K562 (cell line): ENCODE measurements around the gene CD52. TPM values are rescaled to one million over a fixed set of nuclear protein-coding genes. Genes with fewer than 3 reads are reported as not detected.

Source experiments
- ATAC-seq: fragments of 200-7000 bp; cut with Tn5 transposase; 3 replicates; pipeline ENCODE4 v1.9.1; 2020; ENCODE audit warnings: moderate library complexity
- BruUV-seq: library from RNA; stranded (reverse); fragments of 400-500 nt; replicated peaks from 2 replicates; lab custom pipeline; 2021; lab: Mats Ljungman, UMichigan
- CTCF ChIA-PET: fragments of 300-600 bp; formaldehyde crosslinking; extraction: SDS; loops from one replicate; lab custom pipeline; 2021; ENCODE audit warnings: low intra/inter-chr PET ratio; lab: Yijun Ruan, JAX
- POLR2A ChIA-PET: fragments of 300-600, 350-650 bp; sonication (Branson Sonifier 250); formaldehyde crosslinking; extraction: SDS; loops from one replicate; lab custom pipeline; 2021; ENCODE audit warnings: antibody characterized with exemption, inconsistent platforms; lab: Yijun Ruan, JAX
- DNase-seq, 4 experiments: peaks; one replicate each; pipeline versions ENCODE4 v3.0.0 to v3.0.0-alpha.2; 2011 to 2018; ENCODE audit warnings: low spot score in 3 of 4, mixed read lengths in 3 of 4; ENCODE audit errors: extremely low read depth in 1 of 4
- FAIRE-seq: peaks from 2 replicates; lab custom pipeline; 2011; peaks lifted over from hg19 to GRCh38; lab: Jason Lieb, UNC
- H2AFZ ChIP-seq: 2 replicates; pipeline ENCODE4 v1.6.0; 2011; ENCODE audit warnings: low read depth, low read length, control low read depth, inconsistent platforms
- H3K27ac ChIP-seq: fragments of 200-600 bp; 3 replicates; pipeline ENCODE4 v1.8.0; 2011; ENCODE audit warnings: low read depth, mild to moderate bottlenecking, control low read depth, inconsistent platforms, low read length, moderate library complexity, mixed read lengths; ENCODE audit errors: extremely low read depth
- H3K27me3 ChIP-seq, 2 experiments: fragments of 300-600 bp in 1 of 2; 2 replicates in 1 of 2; 3 replicates in 1 of 2; pipeline versions ENCODE4 v1.6.0 to v1.8.0; 2011; ENCODE audit warnings: inconsistent platforms in 2 of 2, low read length in 2 of 2, mild to moderate bottlenecking in 1 of 2, mixed read lengths in 1 of 2, moderate library complexity in 1 of 2; ENCODE audit not compliant: control insufficient read depth in 2 of 2, insufficient read depth in 2 of 2
- H3K36me3 ChIP-seq: fragments of 300-600 bp; 3 replicates; pipeline ENCODE4 v1.8.0; 2011; ENCODE audit warnings: mild to moderate bottlenecking, low read length, inconsistent platforms; ENCODE audit not compliant: control insufficient read depth, insufficient read depth
- H3K4me1 ChIP-seq, 2 experiments: fragments of 200-600 bp in 1 of 2; replicated peaks in 1 of 2; 2 replicates in 1 of 2; 3 replicates in 1 of 2; pipeline versions ENCODE4 v1.5.1 to v1.8.0; 2011; ENCODE audit warnings: inconsistent platforms in 2 of 2, low read length in 2 of 2, mild to moderate bottlenecking in 1 of 2, mixed read lengths in 1 of 2, moderate library complexity in 1 of 2; ENCODE audit not compliant: control insufficient read depth in 2 of 2, insufficient read depth in 2 of 2
- H3K4me2 ChIP-seq: 2 replicates; pipeline ENCODE4 v1.6.1; 2011; ENCODE audit warnings: low read length, control low read depth, inconsistent platforms, mixed read lengths; ENCODE audit not compliant: insufficient read depth
- H3K4me3 ChIP-seq: fragments of 200-600 bp; sonication (generic), shearing (Covaris generic); 2 replicates; pipeline ENCODE4 v1.5.1; 2016; ENCODE audit warnings: control low read depth, inconsistent platforms
- H3K79me2 ChIP-seq: fragments of 200-600 bp; 3 replicates; pipeline ENCODE4 v1.8.0; 2011; ENCODE audit warnings: low read length, inconsistent platforms; ENCODE audit not compliant: control insufficient read depth, insufficient read depth
- H3K9ac ChIP-seq, 2 experiments: 2 replicates each; pipeline versions ENCODE4 v1.6.0 to v1.6.1; 2011; ENCODE audit warnings: low read depth in 2 of 2, low read length in 2 of 2, control low read depth in 1 of 2, inconsistent platforms in 1 of 2, mild to moderate bottlenecking in 1 of 2, mixed read lengths in 1 of 2; ENCODE audit not compliant: insufficient read depth in 1 of 2
- H3K9me1 ChIP-seq: one replicate; pipeline ENCODE4 v1.6.0; 2011; ENCODE audit warnings: inconsistent platforms, mild to moderate bottlenecking, low read length, moderate library complexity; ENCODE audit not compliant: control insufficient read depth, insufficient read depth
- H3K9me3 ChIP-seq: replicated peaks from 2 replicates; pipeline ENCODE4 v1.5.1; 2011; ENCODE audit warnings: low read depth, low read length, inconsistent platforms; ENCODE audit not compliant: control insufficient read depth, insufficient read depth
- H4K20me1 ChIP-seq: replicated peaks from 2 replicates; pipeline ENCODE4 v1.6.1; 2011; ENCODE audit warnings: low read length, inconsistent platforms, mixed read lengths; ENCODE audit not compliant: control insufficient read depth, insufficient read depth
- ASH1L ChIP-seq: fragments of 450-650 bp; IDR thresholded peaks from 2 replicates; pipeline ENCODE4 v1.6.1; 2018; ENCODE audit warnings: borderline replicate concordance, mild to moderate bottlenecking, low read depth; ENCODE audit not compliant: partially characterized antibody
- EGR1 ChIP-seq: fragments of 450-650 bp; conservative IDR thresholded peaks from 2 replicates; pipeline ENCODE4 v1.6.1; 2017; ENCODE audit warnings: mild to moderate bottlenecking
- GABPB2 ChIP-seq: fragments of 250-450 bp; sonication (Bioruptor Pico); conservative IDR thresholded peaks from 2 replicates; pipeline ENCODE4 v1.5.1; 2021; ENCODE audit warnings: mild to moderate bottlenecking
- NFIC ChIP-seq: fragments of 450-650 bp; IDR thresholded peaks from 2 replicates; pipeline ENCODE4 v1.6.1; 2017; ENCODE audit warnings: mild to moderate bottlenecking, inconsistent platforms
- POLR2A ChIP-seq: fragments of 450-650 bp; conservative IDR thresholded peaks from 2 replicates; pipeline ENCODE4 v1.6.1; 2016
- SRF ChIP-seq, 2 experiments: fragments of 250-450, 450-650 bp in 1 of 2; sonication (Bioruptor Pico) in 1 of 2; sonication (generic) in 1 of 2; formaldehyde crosslinking; IDR thresholded peaks; 2 replicates each; pipeline versions ENCODE4 v1.5.0 to v1.5.1; 2020 to 2022; ENCODE audit warnings: mild to moderate bottlenecking in 1 of 2, missing genetic modification reagents in 1 of 2
- SUPT5H ChIP-seq: fragments of 450-650 bp; IDR thresholded peaks from 2 replicates; pipeline ENCODE4 v1.6.1; 2016
- WGBS: fragments of 100-300 bp; shearing (Covaris generic); methylation state at CpG from one replicate; pipeline ENCODE4 v1.1.6; 2016; ENCODE audit warnings: low coverage, mixed read lengths; ENCODE audit not compliant: insufficient coverage; ENCODE audit errors: missing lambda C conversion rate; 5-methylcytosine and 5-hydroxymethylcytosine counted together
- in situ Hi-C: fragments of 300-500 bp; cut with MboI; formaldehyde crosslinking; loops from 4 replicates; pipeline ENCODE4 v1.15.0; 2018; ENCODE audit warnings: inconsistent platforms, mixed read lengths
- intact Hi-C: fragments of 100-400 bp; cut with micrococcal nuclease; formaldehyde crosslinking; loops from 2 replicates; pipeline ENCODE4 v1.14.2; 2022
- polyA plus RNA-seq, 8 experiments: library from polyadenylated mRNA; depleted of rRNA in 4 of 8; stranded (reverse) in 5 of 8; unstranded in 3 of 8; fragments of >200 nt; fragmentation: Nextera tagmentation in 2 of 8; fragmentation: Illumina TruSeq in 1 of 8; extraction: Ambion mirVana in 2 of 8; extraction: Trizol in 1 of 8; gene quantifications; 2 replicates each; pipeline versions ENCODE4 v1.2.1 to v1.2.3, GENCODE V29; 2011 to 2014; ENCODE audit warnings: inconsistent platforms in 1 of 8, missing spikeins in 1 of 8
- total RNA-seq, 7 experiments: library from RNA; depleted of rRNA in 6 of 7; stranded (reverse); fragments of >200 nt in 6 of 7; fragmentation: Illumina TruSeq in 2 of 7; extraction: Trizol in 2 of 7; gene quantifications; 2 replicates each; pipeline versions ENCODE4 v1.2.1 to v1.2.3, GENCODE V29; 2011 to 2021; ENCODE audit warnings: low replicate concordance in 1 of 7
- TF ChIP-seq, protein P1 (sequence below): fragments of 450-650 bp; formaldehyde crosslinking; conservative IDR thresholded peaks from 2 replicates; pipeline ENCODE4 v1.4.0; 2022; ENCODE audit warnings: mild to moderate bottlenecking, missing genetic modification characterization

CD52 gene
- total and polyA plus RNA-seq, 9 of the 15 experiments (the other 6 are each of a cell fraction or from before 2014, with no cell fraction given): 34.9 to 488 (median 173) TPM

DNA sequence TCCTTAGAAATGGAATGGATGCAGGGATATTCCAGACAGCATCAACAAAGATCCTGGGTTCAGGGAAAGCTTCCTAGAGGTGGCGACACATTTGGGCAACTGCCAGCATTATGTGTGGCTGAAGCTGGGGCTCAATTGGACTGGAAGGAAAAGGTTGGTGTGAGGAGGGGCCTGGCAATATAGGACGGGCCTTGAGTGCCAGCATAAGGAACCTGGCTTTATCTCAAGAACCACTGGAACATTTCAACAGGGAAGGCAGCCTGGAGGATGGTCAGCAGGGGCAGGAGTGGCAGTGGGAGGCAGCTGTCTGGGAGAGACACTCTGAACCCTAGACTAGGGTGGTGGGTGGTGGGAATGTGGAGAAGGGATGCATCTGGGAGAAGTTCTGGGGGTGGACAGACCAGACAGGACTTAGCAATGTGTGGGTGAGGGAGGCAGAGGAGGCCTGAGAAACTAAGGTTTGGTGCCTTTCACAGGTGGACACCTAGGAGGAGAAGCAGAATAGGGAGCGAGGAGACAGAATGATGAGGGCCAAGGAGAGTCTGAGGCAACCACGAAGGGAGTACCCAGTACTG, 34.4 kb upstream of the CD52 start:
- Histone ChIP-seq H3K36me3 (peaks cover 46% of the 10 kb centered on the region), H3K9me3 (no peaks in the 10 kb centered on the region), H3K4me1 (peaks cover 85 to 99% of the 10 kb centered on the region in 2 experiments)
- no peak for ATAC-seq
- 72% methylated on average over 4 of the region's 4 CpGs for WGBS
- no peak for TF ChIP-seq GABPB2
- TF ChIP-seq POLR2A: peak; percentile 41; the same call in 1 of the 2 replicates
- TF ChIP-seq SRF (CRISPR knock-in tag; IDR thresholded peaks at IDR 0.05): peak in 1 of 2 experiments; percentile 35; a peak in 1 of 4 replicates
- TF ChIP-seq, protein P1, sequence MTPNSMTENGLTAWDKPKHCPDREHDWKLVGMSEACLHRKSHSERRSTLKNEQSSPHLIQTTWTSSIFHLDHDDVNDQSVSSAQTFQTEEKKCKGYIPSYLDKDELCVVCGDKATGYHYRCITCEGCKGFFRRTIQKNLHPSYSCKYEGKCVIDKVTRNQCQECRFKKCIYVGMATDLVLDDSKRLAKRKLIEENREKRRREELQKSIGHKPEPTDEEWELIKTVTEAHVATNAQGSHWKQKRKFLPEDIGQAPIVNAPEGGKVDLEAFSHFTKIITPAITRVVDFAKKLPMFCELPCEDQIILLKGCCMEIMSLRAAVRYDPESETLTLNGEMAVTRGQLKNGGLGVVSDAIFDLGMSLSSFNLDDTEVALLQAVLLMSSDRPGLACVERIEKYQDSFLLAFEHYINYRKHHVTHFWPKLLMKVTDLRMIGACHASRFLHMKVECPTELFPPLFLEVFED (CRISPR knock-in tag): 0 out of 2 replicates have a peak, but pooled peaks have one; percentile 6
- peak; percentile 61 for TF ChIP-seq NFIC
- TF ChIP-seq EGR1: 0 out of 2 replicates have a peak, but pooled peaks have one; percentile 28
- TF ChIP-seq ASH1L: no peak
- TF ChIP-seq SUPT5H: peak; percentile 55; the same call in 1 of the 2 replicates
- TF ChIP-seq, all 486 proteins: peak for 6
- BruUV-seq: no TSS peak
- Histone ChIP-seq H3K4me3 (no peak overlapping the region), H3K27me3 (no peaks in the 10 kb centered on the region), H4K20me1 (0 out of 2 replicates have a peak, but pooled peaks cover 4% of the 10 kb centered on the region), H2AFZ (no peak overlapping the region), H3K79me2 (peaks cover 24% of the 10 kb centered on the region; the same call in 2 of the 3 replicates), H3K9ac (peak overlapping the region in 1 of 2 experiments; percentile 61; a peak in 1 of 4 replicates), H3K27ac (peak overlapping the region; percentile 86), H3K4me2 (no peak overlapping the region), H3K9me1 (peaks cover 5% of the 10 kb centered on the region)
- intact Hi-C loops (no loop called here), in situ Hi-C loops (no loop called here)
- DNase-seq: peak in 1 of 4 experiments; percentile 25
- ChIA-PET POLR2A (interaction anchor here (0.7 to 1.8 kb wide), 3 partner anchors 12 to 121 kb away, joined by 3 to 8 read pairs (median 4); no protein-coding TSS in a partner anchor), CTCF (interaction anchor here (0.9 kb wide), 1 partner anchor 81 kb away, joined by 3 read pairs; no protein-coding TSS in a partner anchor)
- FAIRE-seq: no peak
